ENCODE data around the gene GPS2.
"Not testable (repeated sequence)": the region's sequence is repeated elsewhere in the genome, so short reads cannot be mapped to it uniquely, and the experiment has no call there.

GRCh38 chr17:7332600-7333069 is 17.5 kb upstream of the GPS2 start:
- TF ChIP-seq CTCF, POLR2A (IDR thresholded peaks at IDR 0.05): not testable (repeated sequence)

All from heart left ventricle (tissue), 13 donors.